ENCODE results near the gene BRI3. TPM values are rescaled to one million over a fixed set of nuclear protein-coding genes. Genes with fewer than 3 reads are reported as not detected.

Gene BRI3
- total and polyA plus RNA-seq, 2 of the 8 experiments (the other 6 are each of a cell fraction or from before 2014, with no cell fraction given), result 77.5 to 93.4 TPM

- H3K27ac ChIP-seq (ENCODE audit: low read depth, low read length), result no peak overlapping the region; the same call in 1 of the 2 replicates
- no peak overlapping the region for H2BK5ac ChIP-seq (ENCODE audit: low read depth, low read length)
- H3K23me2 ChIP-seq (ENCODE audit: low read depth, low read length), result peaks cover 8% of the 10 kb centered on the region; the same call in 1 of the 2 replicates
- H3K9ac ChIP-seq (replicated peaks in 1 of 4; ENCODE audit: extremely low read depth in 1 of 4, low read depth in 3 of 4, low read length in 3 of 4), result no peak overlapping the region
- no peak overlapping the region for H3K18ac ChIP-seq (ENCODE audit: extremely low read depth, low read length)
- no peak overlapping the region for H2AFZ ChIP-seq (ENCODE audit: low read length)
- no peak overlapping the region for H4K91ac ChIP-seq (replicated peaks; ENCODE audit: insufficient read length, low read length)
- no peak overlapping the region for H2BK12ac ChIP-seq (ENCODE audit: low read depth, low read length)
- no peaks in the 10 kb centered on the region for H3K79me2 ChIP-seq (ENCODE audit: control insufficient read depth in 1 of 2, insufficient read depth in 2 of 2, low read length in 2 of 2)
- peaks cover 0 to 6% (median 0%) of the 10 kb centered on the region in 4 experiments; a peak in 3 of 7 replicates for H3K4me1 ChIP-seq (replicated peaks in 1 of 4; ENCODE audit: control insufficient read depth in 3 of 4, insufficient read depth in 4 of 4, low read length in 3 of 4)
- H3K9me3 ChIP-seq (ENCODE audit: insufficient read depth in 2 of 2, low read depth in 1 of 2, low read length in 1 of 2), result no peaks in the 10 kb centered on the region
- H2BK15ac ChIP-seq (ENCODE audit: low read length), result no peak overlapping the region
- H4K20me1 ChIP-seq (replicated peaks in 1 of 2; ENCODE audit: control insufficient read depth in 1 of 2, insufficient read depth in 2 of 2, low read length in 2 of 2), result peaks cover 2 to 3% of the 10 kb centered on the region in 2 experiments
- no peak overlapping the region for H3K14ac ChIP-seq (ENCODE audit: insufficient read length)
- no peak overlapping the region for H3K4ac ChIP-seq (replicated peaks; ENCODE audit: insufficient read length, low read depth, low read length)
- no peak overlapping the region for H3K23ac ChIP-seq (ENCODE audit: insufficient read length)
- ChIA-PET CTCF (ENCODE audit: partially characterized antibody) (no interaction called here), POLR2A (ENCODE audit: partially characterized antibody) (no interaction called here)
- no peak for FAIRE-seq
- H4K8ac ChIP-seq (ENCODE audit: extremely low read depth, insufficient read depth, low read length), result no peak overlapping the region
- no peak overlapping the region for H2AK5ac ChIP-seq (ENCODE audit: low read depth, low read length)
- H4K5ac ChIP-seq (ENCODE audit: insufficient read length, low read depth, low read length), result no peak overlapping the region
- no peak for TF ChIP-seq SRF (IDR thresholded peaks at IDR 0.05; ENCODE audit: low read depth, low read length)
- TF ChIP-seq MAFK (IDR thresholded peaks at IDR 0.05; ENCODE audit: low read depth, low read length), result no peak
- no peak for TF ChIP-seq CHD1 (IDR thresholded peaks at IDR 0.05; ENCODE audit: low read depth, low read length)
- no peak for TF ChIP-seq SUZ12 (IDR thresholded peaks at IDR 0.05; ENCODE audit: low read length)
- TF ChIP-seq KDM5A (IDR thresholded peaks at IDR 0.05; ENCODE audit: low read length), result no peak
- TF ChIP-seq FOSL1 (IDR thresholded peaks at IDR 0.05; ENCODE audit: insufficient read depth, low read depth, low read length), result no peak
- H2BK120ac ChIP-seq (replicated peaks; ENCODE audit: low read depth, low read length), result no peak overlapping the region
- H3K27me3 ChIP-seq (replicated peaks in 1 of 4; ENCODE audit: control insufficient read depth in 3 of 4, extremely low read depth in 1 of 4, insufficient read depth in 3 of 4, low read length in 3 of 4), result no peaks in the 10 kb centered on the region
- 84% methylated on average over 4 of the region's 4 CpGs; no CpG with 5 or more reads in 1 of the 2 experiments for WGBS, 2 experiments (ENCODE audit: extremely low coverage in 1 of 2, insufficient coverage in 1 of 2, insufficient read length in 1 of 2, insufficient replicate concordance in 2 of 2, low coverage in 1 of 2, low lambda C conversion rate in 2 of 2, missing lambda C conversion rate in 1 of 2)
- no peak overlapping the region for H3K56ac ChIP-seq (replicated peaks; ENCODE audit: insufficient read length, low read depth, low read length)
- DNase-seq (ENCODE audit: low read depth in 1 of 2, low spot score in 2 of 2), result no peak
- no peaks in the 10 kb centered on the region for H3K36me3 ChIP-seq (ENCODE audit: control insufficient read depth in 2 of 4, insufficient read depth in 4 of 4, low read length in 3 of 4)
- no peak overlapping the region for H3K4me2 ChIP-seq (ENCODE audit: insufficient read depth in 1 of 2, low read depth in 2 of 2, low read length in 2 of 2)
- no peak overlapping the region for H3K4me3 ChIP-seq (ENCODE audit: extremely low read depth in 1 of 4, insufficient read depth in 2 of 4, low read depth in 3 of 4, low read length in 4 of 4)
- H2BK20ac ChIP-seq (ENCODE audit: low read length), result no peak overlapping the region
- H3K79me1 ChIP-seq (ENCODE audit: low read depth, low read length), result no peaks in the 10 kb centered on the region
Measured at GRCh38 chr7:98238076-98238475, 43.4 kb upstream of the BRI3 start.
